K562 (cell line): ENCODE measurements around the gene SEC23A. TPM values are rescaled to one million over a fixed set of nuclear protein-coding genes. Genes with fewer than 3 reads are reported as not detected.
"Not testable (repeated sequence)": the region's sequence is repeated elsewhere in the genome, so short reads cannot be mapped to it uniquely, and the experiment has no call there.

Experiments used
- ATAC-seq: fragments of 200-7000 bp; cut with Tn5 transposase; 3 replicates; pipeline ENCODE4 v1.9.1; 2020; ENCODE audit warnings: moderate library complexity
- BruUV-seq: library from RNA; stranded (reverse); fragments of 400-500 nt; replicated peaks from 2 replicates; lab custom pipeline; 2021; lab: Mats Ljungman, UMichigan
- CTCF ChIA-PET: fragments of 300-600 bp; formaldehyde crosslinking; extraction: SDS; loops from one replicate; lab custom pipeline; 2021; ENCODE audit warnings: low intra/inter-chr PET ratio; lab: Yijun Ruan, JAX
- POLR2A ChIA-PET: fragments of 300-600, 350-650 bp; sonication (Branson Sonifier 250); formaldehyde crosslinking; extraction: SDS; loops from one replicate; lab custom pipeline; 2021; ENCODE audit warnings: antibody characterized with exemption, inconsistent platforms; lab: Yijun Ruan, JAX
- DNase-seq, 4 experiments: peaks; one replicate each; pipeline versions ENCODE4 v3.0.0 to v3.0.0-alpha.2; 2011 to 2018; ENCODE audit warnings: low spot score in 3 of 4, mixed read lengths in 3 of 4; ENCODE audit errors: extremely low read depth in 1 of 4
- FAIRE-seq: peaks from 2 replicates; lab custom pipeline; 2011; peaks lifted over from hg19 to GRCh38; lab: Jason Lieb, UNC
- H2AFZ ChIP-seq: 2 replicates; pipeline ENCODE4 v1.6.0; 2011; ENCODE audit warnings: low read depth, low read length, control low read depth, inconsistent platforms
- H3K27ac ChIP-seq: fragments of 200-600 bp; 3 replicates; pipeline ENCODE4 v1.8.0; 2011; ENCODE audit warnings: low read depth, mild to moderate bottlenecking, control low read depth, inconsistent platforms, low read length, moderate library complexity, mixed read lengths; ENCODE audit errors: extremely low read depth
- H3K27me3 ChIP-seq, 2 experiments: fragments of 300-600 bp in 1 of 2; 2 replicates in 1 of 2; 3 replicates in 1 of 2; pipeline versions ENCODE4 v1.6.0 to v1.8.0; 2011; ENCODE audit warnings: inconsistent platforms in 2 of 2, low read length in 2 of 2, mild to moderate bottlenecking in 1 of 2, mixed read lengths in 1 of 2, moderate library complexity in 1 of 2; ENCODE audit not compliant: control insufficient read depth in 2 of 2, insufficient read depth in 2 of 2
- H3K36me3 ChIP-seq: fragments of 300-600 bp; 3 replicates; pipeline ENCODE4 v1.8.0; 2011; ENCODE audit warnings: mild to moderate bottlenecking, low read length, inconsistent platforms; ENCODE audit not compliant: control insufficient read depth, insufficient read depth
- H3K4me1 ChIP-seq, 2 experiments: fragments of 200-600 bp in 1 of 2; replicated peaks in 1 of 2; 2 replicates in 1 of 2; 3 replicates in 1 of 2; pipeline versions ENCODE4 v1.5.1 to v1.8.0; 2011; ENCODE audit warnings: inconsistent platforms in 2 of 2, low read length in 2 of 2, mild to moderate bottlenecking in 1 of 2, mixed read lengths in 1 of 2, moderate library complexity in 1 of 2; ENCODE audit not compliant: control insufficient read depth in 2 of 2, insufficient read depth in 2 of 2
- H3K4me2 ChIP-seq: 2 replicates; pipeline ENCODE4 v1.6.1; 2011; ENCODE audit warnings: low read length, control low read depth, inconsistent platforms, mixed read lengths; ENCODE audit not compliant: insufficient read depth
- H3K4me3 ChIP-seq: fragments of 200-600 bp; sonication (generic), shearing (Covaris generic); 2 replicates; pipeline ENCODE4 v1.5.1; 2016; ENCODE audit warnings: control low read depth, inconsistent platforms
- H3K79me2 ChIP-seq: fragments of 200-600 bp; 3 replicates; pipeline ENCODE4 v1.8.0; 2011; ENCODE audit warnings: low read length, inconsistent platforms; ENCODE audit not compliant: control insufficient read depth, insufficient read depth
- H3K9ac ChIP-seq, 2 experiments: 2 replicates each; pipeline versions ENCODE4 v1.6.0 to v1.6.1; 2011; ENCODE audit warnings: low read depth in 2 of 2, low read length in 2 of 2, control low read depth in 1 of 2, inconsistent platforms in 1 of 2, mild to moderate bottlenecking in 1 of 2, mixed read lengths in 1 of 2; ENCODE audit not compliant: insufficient read depth in 1 of 2
- H3K9me1 ChIP-seq: one replicate; pipeline ENCODE4 v1.6.0; 2011; ENCODE audit warnings: inconsistent platforms, mild to moderate bottlenecking, low read length, moderate library complexity; ENCODE audit not compliant: control insufficient read depth, insufficient read depth
- H3K9me3 ChIP-seq: replicated peaks from 2 replicates; pipeline ENCODE4 v1.5.1; 2011; ENCODE audit warnings: low read depth, low read length, inconsistent platforms; ENCODE audit not compliant: control insufficient read depth, insufficient read depth
- H4K20me1 ChIP-seq: replicated peaks from 2 replicates; pipeline ENCODE4 v1.6.1; 2011; ENCODE audit warnings: low read length, inconsistent platforms, mixed read lengths; ENCODE audit not compliant: control insufficient read depth, insufficient read depth
- CREBBP ChIP-seq: IDR thresholded peaks from one replicate; pipeline ENCODE4 v1.6.1; 2012; ENCODE audit warnings: low read depth, mild to moderate bottlenecking, control low read depth, inconsistent platforms, low read length
- ZKSCAN3 ChIP-seq: fragments of 250-450 bp; sonication (Bioruptor Pico); IDR thresholded peaks from 2 replicates; pipeline ENCODE4 v1.4.0; 2020
- WGBS: fragments of 100-300 bp; shearing (Covaris generic); methylation state at CpG from one replicate; pipeline ENCODE4 v1.1.6; 2016; ENCODE audit warnings: low coverage, mixed read lengths; ENCODE audit not compliant: insufficient coverage; ENCODE audit errors: missing lambda C conversion rate; 5-methylcytosine and 5-hydroxymethylcytosine counted together
- in situ Hi-C: fragments of 300-500 bp; cut with MboI; formaldehyde crosslinking; loops from 4 replicates; pipeline ENCODE4 v1.15.0; 2018; ENCODE audit warnings: inconsistent platforms, mixed read lengths
- intact Hi-C: fragments of 100-400 bp; cut with micrococcal nuclease; formaldehyde crosslinking; loops from 2 replicates; pipeline ENCODE4 v1.14.2; 2022
- polyA plus RNA-seq, 8 experiments: library from polyadenylated mRNA; depleted of rRNA in 4 of 8; stranded (reverse) in 5 of 8; unstranded in 3 of 8; fragments of >200 nt; fragmentation: Nextera tagmentation in 2 of 8; fragmentation: Illumina TruSeq in 1 of 8; extraction: Ambion mirVana in 2 of 8; extraction: Trizol in 1 of 8; gene quantifications; 2 replicates each; pipeline versions ENCODE4 v1.2.1 to v1.2.3, GENCODE V29; 2011 to 2014; ENCODE audit warnings: inconsistent platforms in 1 of 8, missing spikeins in 1 of 8
- total RNA-seq, 7 experiments: library from RNA; depleted of rRNA in 6 of 7; stranded (reverse); fragments of >200 nt in 6 of 7; fragmentation: Illumina TruSeq in 2 of 7; extraction: Trizol in 2 of 7; gene quantifications; 2 replicates each; pipeline versions ENCODE4 v1.2.1 to v1.2.3, GENCODE V29; 2011 to 2021; ENCODE audit warnings: low replicate concordance in 1 of 7
- TF ChIP-seq, protein P1 (sequence below): fragments of 250-450 bp; sonication (Bioruptor Pico); IDR thresholded peaks from 2 replicates; pipeline ENCODE4 v1.8.0; 2021; ENCODE audit warnings: borderline replicate concordance, mild to moderate bottlenecking, moderate library complexity; ENCODE audit not compliant: poor library complexity, severe bottlenecking

The SEC23A gene
- total and polyA plus RNA-seq, 9 of the 15 experiments (the other 6 are each of a cell fraction or from before 2014, with no cell fraction given): 5.5 to 47.0 (median 14.5) TPM

DNA sequence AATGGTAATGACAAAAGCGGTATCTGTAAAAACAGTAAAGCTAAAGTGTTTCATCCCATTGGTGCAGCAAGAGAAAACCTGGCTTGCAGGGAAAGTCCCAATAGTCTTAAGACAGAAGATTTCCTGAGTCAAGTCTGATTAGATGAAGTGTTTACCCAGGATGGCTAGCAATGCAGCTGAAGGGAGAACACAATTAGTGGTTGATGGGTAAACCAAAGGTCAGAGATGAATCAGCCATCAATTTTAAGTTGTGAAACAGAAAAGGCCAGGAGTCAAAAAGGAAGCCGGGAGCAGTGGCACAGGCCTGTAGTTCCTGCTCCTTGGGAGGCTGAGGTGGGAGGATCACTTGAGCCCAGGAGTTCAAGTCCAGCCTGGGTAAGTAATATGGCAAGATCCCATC is 52.6 kb downstream of the SEC23A start:
- in situ Hi-C loops (no loop called here), intact Hi-C loops (no loop called here)
- no peak overlapping the region for H3K27ac ChIP-seq
- ChIA-PET CTCF (no interaction called here), POLR2A (no interaction called here)
- H4K20me1 ChIP-seq: no peaks in the 10 kb centered on the region
- H2AFZ ChIP-seq: no peak overlapping the region
- FAIRE-seq: no peak
- WGBS: 79% methylated on average over 2 of the region's 2 CpGs
- TF ChIP-seq, protein P1, sequence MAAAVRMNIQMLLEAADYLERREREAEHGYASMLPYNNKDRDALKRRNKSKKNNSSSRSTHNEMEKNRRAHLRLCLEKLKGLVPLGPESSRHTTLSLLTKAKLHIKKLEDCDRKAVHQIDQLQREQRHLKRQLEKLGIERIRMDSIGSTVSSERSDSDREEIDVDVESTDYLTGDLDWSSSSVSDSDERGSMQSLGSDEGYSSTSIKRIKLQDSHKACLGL (CRISPR knock-in tag): no peak
- TF ChIP-seq CREBBP: no peak
- no peak for TF ChIP-seq ZKSCAN3 (CRISPR knock-in tag)
- BruUV-seq: no TSS peak
- no peaks in the 10 kb centered on the region for H3K79me2 ChIP-seq
- no peak for ATAC-seq
- H3K4me3 ChIP-seq: no peak overlapping the region
- no peak overlapping the region for H3K4me2 ChIP-seq
- peaks cover 18% of the 10 kb centered on the region; the same call in 1 of the 3 replicates for H3K36me3 ChIP-seq
- no peaks in the 10 kb centered on the region for H3K9me1 ChIP-seq
- no peak for DNase-seq
- H3K9me3 ChIP-seq: no peaks in the 10 kb centered on the region
- H3K9ac ChIP-seq: no peak overlapping the region
- H3K27me3 ChIP-seq: no peaks in the 10 kb centered on the region
- H3K4me1 ChIP-seq: no peaks in the 10 kb centered on the region

DNA sequence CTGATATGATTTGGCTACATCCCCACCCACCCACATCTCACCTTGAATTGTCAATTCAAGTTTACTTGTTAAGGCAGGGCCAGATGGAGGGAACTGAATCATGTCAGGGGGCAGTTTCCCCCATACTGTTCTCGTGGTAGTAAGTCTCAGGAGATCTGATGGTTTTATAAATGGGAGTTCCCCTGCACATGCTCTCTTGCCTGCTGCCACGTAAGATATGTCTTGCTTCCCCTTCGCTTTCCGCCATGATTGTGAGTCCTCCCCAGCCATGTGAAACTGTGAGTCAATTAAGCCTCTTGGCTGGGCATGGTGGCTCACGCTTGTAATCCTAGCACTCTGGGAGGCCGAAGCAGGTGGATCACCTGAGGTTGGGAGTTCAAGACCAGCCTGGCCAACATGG is 57.1 kb downstream of the SEC23A start:
- intact Hi-C loops, H2AFZ ChIP-seq, H3K27me3 ChIP-seq, POLR2A ChIA-PET, DNase-seq, H4K20me1 ChIP-seq, H3K4me2 ChIP-seq, H3K79me2 ChIP-seq, H3K4me1 ChIP-seq, ATAC-seq, H3K9ac ChIP-seq, H3K9me1 ChIP-seq, H3K4me3 ChIP-seq, H3K27ac ChIP-seq, BruUV-seq, CTCF ChIA-PET, in situ Hi-C loops, H3K9me3 ChIP-seq, FAIRE-seq: not testable (repeated sequence)
- H3K36me3 ChIP-seq: peaks cover 17% of the 10 kb centered on the region; the same call in 1 of the 3 replicates
- 85% methylated on average over 6 of the region's 6 CpGs for WGBS
